ENCODE data around the gene EPHB2.
"Not testable (repeated sequence)": the region's sequence is repeated elsewhere in the genome, so short reads cannot be mapped to it uniquely, and the experiment has no call there.

The EPHB2 gene

GRCh38 chr1:22710701-22711049 lies at the start of gene EPHB2:
Gene EPHB2, plus strand, starts transcription at chr1:22710839. Its CDS starts 144 bp downstream, at chr1:22710983.
- DNase-seq: no peak

DNA sequence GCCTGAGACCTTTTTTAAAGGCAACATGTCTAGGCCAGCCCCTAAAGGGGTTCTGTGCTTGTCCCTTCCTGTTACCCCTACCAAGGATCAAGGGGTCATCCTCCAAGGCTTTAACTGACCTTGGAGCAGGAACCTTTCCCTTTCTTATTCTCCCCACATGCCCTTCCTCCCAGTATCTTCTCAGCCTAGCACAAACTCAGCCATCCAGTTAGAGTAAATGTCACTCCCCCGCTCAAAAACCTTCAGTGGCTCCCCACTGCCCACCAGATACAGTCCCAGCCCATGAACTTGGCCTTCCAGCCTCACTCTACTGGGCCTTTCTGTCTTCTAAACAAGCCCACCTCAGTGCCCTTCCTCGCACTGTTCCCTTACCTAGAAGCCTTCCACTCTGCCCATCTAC lies 48.8 kb upstream of the EPHB2 start:
- no peak for DNase-seq

DNA sequence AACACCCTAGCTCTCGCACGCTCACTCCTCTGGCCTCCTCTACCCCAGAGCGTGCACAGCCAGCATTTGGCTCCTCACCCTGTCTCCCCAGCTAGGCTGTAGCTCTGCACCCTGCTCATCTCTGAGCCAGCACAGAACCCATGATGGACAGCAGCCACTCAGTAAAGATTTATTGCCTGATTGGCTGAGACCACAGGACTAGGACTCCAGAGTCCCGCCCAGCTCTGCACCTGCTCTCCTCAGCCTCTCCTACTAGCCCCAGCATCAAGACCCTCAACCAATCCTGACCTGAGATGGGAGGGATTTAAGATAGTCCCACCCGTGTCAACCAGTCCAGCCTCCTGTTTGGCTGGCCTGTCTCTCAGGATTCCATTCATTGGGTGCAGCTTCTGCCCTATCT lies 48.3 kb upstream of the EPHB2 start:
- DNase-seq: no peak

- DNase-seq: no peak
Measured at GRCh38 chr1:22662986-22663408, 47.6 kb upstream of the EPHB2 start.

- no peak for DNase-seq
Measured at GRCh38 chr1:22665752-22666151, 44.9 kb upstream of the EPHB2 start.

- no peak for DNase-seq
Measured at GRCh38 chr1:22666412-22666811, 44.2 kb upstream of the EPHB2 start.

- DNase-seq: not testable (repeated sequence)
Measured at GRCh38 chr1:22668840-22669239, 41.8 kb upstream of the EPHB2 start.

- no peak for DNase-seq
Measured at GRCh38 chr1:22670352-22670975, 40.2 kb upstream of the EPHB2 start.

DNA sequence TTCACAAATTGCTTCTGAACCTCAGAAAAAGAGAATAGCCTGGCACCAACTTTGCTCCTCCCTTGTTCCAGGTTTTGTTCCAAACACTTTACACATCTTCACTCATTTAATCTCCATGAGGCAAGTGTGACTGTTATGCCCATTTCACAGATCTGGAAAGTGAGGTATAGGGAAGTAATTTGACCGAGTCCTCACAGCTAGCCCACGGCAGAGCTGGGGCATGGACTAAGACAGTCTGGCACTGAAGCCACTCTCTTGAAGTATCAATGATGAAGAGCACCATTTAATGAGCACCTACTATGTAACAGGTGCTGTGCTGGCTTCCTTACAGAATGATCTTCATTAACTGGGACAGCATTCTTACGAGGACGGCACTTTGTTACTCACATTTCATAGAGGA lies 38.6 kb upstream of the EPHB2 start:
- DNase-seq: no peak

DNA sequence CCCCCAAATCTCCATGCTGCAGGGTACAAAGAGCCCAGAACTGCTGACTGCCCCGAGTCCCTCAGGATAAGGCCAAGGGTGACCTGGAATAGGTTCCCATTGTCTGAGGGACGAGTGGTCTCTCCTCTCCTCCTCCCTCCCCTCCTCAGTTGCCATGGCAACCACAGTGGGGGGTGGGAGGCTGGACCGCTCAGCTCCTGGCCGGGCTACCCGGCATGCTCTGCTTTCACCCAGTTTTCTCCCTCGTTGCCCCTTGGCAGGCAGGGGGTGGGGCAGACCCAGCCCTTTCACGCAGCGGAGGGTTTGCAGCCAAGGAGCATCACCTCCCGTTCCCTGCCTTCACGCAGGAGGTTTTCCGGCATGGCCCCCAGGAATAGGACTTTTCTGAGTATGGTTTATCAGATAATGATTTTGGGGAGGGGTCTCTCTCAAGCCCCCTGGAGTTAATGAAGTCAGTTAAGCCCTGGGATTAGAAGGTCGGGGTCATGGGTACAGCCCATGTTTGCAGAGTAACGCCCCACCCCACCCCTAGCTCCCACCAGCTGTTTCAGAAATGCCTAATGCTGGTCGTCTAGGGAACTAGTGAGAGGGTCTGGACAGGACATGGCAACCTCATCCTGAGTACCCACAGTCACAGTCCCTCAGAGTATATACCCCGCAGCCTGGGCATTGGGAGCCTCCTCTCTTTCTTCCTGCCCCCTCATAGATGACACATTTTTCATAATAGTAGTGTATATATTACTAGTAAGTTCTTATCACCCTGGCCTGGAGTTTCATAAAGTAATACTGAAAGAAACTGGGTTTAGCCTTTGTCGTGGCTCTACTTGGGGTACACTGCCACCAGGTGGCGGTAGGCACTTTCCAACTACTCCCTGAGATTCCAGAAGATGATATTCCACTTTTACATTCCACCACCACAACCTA lies 36.9 kb upstream of the EPHB2 start:
- DNase-seq: no peak

GRCh38 chr1:22674410-22674749 lies 36.3 kb upstream of the EPHB2 start:
- DNase-seq: no peak

DNA sequence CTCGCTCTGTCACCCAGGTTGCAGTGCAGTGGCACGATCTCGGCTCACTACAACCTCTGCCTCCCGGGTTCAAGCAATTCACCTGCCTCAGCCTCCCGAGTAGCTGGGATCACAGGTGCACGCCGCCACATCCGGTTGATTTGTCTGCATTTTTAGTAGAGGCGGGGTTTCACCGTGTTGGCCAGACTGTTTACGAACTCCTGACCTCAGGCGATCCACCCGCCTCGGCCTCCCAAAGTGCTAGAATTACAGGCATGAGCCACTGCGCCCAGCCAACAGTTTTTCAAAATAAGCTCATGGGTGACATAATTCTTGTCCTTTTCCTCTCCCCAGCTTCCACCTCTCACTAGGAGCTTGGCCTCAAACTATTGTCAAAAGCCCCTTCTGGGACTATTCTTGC lies 34.5 kb upstream of the EPHB2 start:
- not testable (repeated sequence) for DNase-seq

DNA sequence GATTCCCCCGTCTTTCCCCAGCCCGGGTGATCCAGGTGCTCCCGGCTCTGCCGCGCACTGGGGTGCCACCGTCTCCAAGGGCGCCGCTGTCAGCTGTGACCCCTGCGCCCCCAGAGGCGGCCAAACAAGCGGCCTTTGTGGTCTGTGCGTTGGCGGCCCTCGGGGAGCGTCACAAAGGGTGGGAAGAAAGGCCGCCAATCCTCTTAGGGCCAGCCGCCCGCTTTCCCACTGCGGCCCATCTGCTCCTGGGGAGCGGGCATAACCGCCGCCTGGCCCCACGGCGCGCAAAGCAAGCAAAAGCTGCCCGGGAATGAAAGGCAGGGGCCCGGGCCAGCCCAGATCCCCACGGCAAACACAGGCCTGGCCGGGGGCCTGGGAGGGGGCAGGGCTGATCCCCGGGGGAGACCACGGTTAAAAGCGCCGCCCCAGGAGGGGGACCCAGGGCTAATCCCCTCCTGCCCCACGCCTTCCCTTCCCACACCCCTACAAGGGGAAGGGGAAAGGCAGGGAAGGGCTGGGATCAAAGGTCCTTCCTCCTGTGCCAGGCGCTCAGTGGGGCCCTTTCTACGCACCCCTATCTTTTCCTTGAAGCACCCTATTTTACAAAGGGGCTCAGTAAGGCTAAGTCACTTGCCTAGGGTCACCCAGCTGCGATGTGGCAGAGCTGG lies 33.6 kb upstream of the EPHB2 start:
- no peak for DNase-seq

DNA sequence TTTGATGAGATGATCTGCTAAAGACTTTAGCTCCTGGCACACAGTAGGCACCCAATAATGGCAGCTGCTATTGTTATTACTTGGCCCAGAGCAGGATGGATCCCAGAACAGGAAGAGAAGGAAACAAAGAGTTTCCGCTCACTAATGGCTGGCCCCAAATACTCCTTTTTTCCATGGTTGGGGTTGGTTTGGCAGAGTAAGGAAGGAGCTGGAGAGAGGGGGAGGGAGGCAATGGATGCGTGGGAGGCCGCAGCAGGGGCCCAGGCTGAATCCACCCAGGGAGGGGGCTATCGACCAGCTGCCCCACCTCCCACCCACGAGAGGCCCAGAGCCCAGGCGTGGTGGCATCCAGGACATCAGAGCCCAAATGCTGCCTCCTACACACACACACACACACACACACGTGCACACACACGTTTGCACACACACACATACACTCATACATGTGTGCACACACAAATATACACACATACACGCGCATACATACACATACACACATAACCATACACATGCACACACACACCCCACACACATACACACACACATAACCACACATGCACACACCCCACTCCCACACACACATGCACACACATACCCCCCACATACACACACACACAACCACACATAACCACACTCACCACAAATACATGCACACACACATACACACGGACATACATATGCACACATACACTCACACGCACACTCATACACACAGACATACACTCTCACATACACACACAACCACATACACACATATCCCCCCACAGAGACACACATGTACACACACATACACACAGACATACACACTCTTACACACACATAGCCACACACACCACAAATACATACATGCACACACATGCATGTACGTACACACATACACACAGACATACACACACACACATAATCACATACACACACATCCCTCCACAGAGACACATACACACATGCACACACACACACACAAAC lies 32.4 kb upstream of the EPHB2 start:
- DNase-seq: no peak

DNA sequence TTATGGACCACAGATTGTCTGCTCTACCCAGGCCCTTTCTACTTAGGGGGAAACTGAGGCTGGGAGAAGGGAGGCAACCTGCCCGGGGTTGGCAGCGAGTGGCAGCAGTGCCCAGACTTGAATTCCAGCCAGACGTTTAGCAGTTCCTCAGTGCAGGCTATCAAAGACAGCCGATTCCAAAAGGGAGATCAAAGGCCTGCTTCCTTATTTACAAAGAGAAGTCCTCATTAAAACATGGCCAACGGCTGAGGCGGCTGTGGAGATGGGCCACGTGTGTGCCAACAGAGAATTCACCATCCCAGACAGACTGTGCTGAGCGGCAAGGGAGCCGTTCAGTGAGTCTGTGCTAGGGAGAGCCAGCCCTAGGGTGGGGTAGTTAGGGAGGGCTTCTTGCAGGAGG lies 29.9 kb upstream of the EPHB2 start:
- DNase-seq: no peak

DNA sequence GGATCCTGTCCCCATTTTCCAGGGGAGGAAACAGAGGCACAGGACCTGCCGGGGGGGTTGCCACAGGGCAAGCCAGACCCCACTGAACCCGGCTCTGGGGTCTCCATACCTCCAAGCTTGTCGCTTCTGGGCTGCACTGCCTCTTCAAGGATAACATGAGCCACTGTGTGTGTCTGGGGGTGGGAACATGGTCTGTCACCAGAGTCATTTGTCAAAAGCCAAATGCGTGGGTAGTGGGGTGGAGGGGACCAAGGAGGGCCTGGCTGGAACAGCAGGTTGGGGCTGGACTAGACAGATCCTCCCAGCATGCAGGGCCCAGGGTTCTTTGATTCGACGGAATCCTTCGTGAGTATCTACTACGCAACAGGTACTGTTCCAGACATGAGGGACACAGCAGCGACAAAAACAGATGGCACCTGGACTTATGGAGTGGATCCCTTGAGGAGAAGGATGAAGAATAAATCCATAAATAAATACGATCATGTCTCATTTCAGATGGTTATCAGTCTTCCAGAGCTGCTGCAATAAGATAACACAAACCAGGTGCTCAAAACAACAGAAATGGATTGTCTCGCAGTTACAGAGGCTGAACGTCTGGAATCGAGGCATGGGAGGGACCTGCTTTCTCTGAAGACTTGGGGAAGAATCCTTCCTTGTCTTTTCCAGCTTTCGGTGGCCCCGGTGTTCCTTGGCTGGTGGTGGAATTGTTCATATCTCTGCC lies 28.9 kb upstream of the EPHB2 start:
- no peak for DNase-seq

GRCh38 chr1:22683547-22683946 lies 27.1 kb upstream of the EPHB2 start:
- DNase-seq: no peak

DNA sequence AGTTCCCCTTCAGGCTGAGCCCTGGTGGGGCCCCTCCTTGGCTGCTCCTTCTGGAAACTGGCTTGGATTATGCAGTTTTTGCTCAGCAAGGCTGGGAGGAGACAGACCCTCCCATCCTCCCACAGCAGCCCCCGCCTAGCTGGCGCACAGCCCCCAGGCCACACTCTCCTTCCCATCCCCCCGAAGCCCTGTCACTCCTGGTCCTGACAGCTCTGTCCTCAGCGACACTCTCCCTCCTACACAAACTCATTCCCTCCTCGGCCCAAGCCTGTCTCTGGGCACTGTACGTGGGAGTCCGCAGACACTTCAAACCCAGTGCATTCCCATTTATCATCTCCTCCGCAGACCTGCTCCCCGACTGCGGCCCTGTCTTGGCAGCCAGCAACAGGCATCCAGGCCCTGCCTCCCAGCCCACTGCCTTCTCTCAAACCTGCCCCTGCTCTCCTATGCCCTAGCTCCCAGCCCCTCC lies 25.0 kb upstream of the EPHB2 start:
- DNase-seq: no peak

GRCh38 chr1:22687191-22687590 lies 23.4 kb upstream of the EPHB2 start:
- no peak for DNase-seq

DNA sequence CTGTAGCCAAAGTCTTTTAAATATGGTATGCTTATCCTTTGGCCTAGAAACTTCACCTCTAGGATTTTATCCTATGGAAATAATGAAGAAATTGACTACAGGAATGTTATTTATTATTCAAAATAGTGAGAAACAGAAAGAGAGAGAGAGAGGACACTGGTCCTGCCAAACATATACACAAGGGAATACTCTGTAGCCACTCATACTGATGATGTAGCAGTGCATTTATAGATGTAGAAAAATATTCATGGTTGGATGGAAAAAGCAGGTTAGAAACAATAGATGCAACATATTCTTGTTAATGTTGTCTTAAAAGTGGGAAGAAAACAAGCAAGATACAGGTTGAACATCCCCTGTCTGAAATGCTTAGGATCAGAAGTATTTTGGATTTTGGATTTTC lies 22.2 kb upstream of the EPHB2 start:
- DNase-seq: no peak

- DNase-seq: no peak
Measured at GRCh38 chr1:22689505-22689904, 21.1 kb upstream of the EPHB2 start.
